Activated CD4-positive, alpha-beta T cell treated with anti-CD3 and anti-CD28 coated beads, Interleukin-2, amount 10 ng/mL, durations not matched to agents 24 days and 14 days (primary cell): ENCODE results near the gene JOSD1. TPM values are rescaled to one million over a fixed set of nuclear protein-coding genes. Genes with fewer than 3 reads are reported as not detected.

ENCODE experiments used
- DNase-seq: peaks from one replicate; pipeline ENCODE4 v3.0.0; 2022
- H3K27ac Mint-ChIP-seq: one replicate; pipeline ENCODE4 v1.8.0; 2022; ENCODE audit warnings: mild to moderate bottlenecking, mixed read lengths
- H3K27me3 Mint-ChIP-seq: one replicate; pipeline ENCODE4 v1.8.0; 2022; ENCODE audit warnings: mixed read lengths
- H3K36me3 Mint-ChIP-seq: one replicate; pipeline ENCODE4 v1.8.0; 2022; ENCODE audit warnings: low read depth, mild to moderate bottlenecking, mixed read lengths
- H3K4me1 Mint-ChIP-seq: one replicate; pipeline ENCODE4 v1.8.0; 2021; ENCODE audit warnings: mixed read lengths
- H3K4me3 Mint-ChIP-seq: one replicate; pipeline ENCODE4 v1.8.0; 2022; ENCODE audit warnings: mild to moderate bottlenecking, moderate library complexity, mixed read lengths
- H3K9me3 Mint-ChIP-seq: one replicate; pipeline ENCODE4 v1.8.0; 2021; ENCODE audit warnings: mixed read lengths
- intact Hi-C: fragments of 100-400 bp; cut with micrococcal nuclease; formaldehyde crosslinking; loops from one replicate; pipeline ENCODE4 v1.15.1; 2023
- total RNA-seq: library from RNA; stranded (reverse); gene quantifications from 2 replicates; pipeline ENCODE4 v1.2.3, GENCODE V29; 2022

Gene JOSD1
- total RNA-seq, 1 donor from 2014 or later, result 90.4 TPM

DNA sequence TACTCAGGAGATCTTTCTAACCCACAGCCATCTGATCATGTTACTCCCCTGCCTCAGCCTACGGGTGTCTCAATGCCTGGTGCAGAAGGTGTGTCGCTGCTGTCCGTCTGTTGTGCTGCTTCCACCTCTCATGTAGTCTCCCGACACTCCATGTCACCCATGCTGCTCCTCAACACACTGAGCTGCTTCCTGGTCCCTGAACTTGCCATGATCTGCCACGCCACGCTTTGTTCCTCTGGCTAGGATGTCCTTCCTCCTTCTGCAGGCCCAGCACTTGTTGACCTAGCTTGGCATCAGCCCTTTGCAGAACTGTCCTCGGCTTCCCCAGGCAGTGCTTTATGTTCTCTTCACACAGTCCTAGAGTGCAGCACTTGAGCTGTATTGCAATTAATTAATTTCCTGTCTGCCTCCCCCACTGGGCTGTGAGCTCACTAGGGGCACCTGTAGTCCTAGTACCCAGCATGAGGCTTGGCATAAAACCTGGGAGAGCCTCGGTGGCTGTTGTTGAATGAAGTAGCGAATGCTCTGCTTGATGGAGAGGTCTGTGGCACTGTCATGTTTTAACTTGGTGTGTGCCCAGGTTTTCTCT is 14.5 kb upstream of the JOSD1 start:
- Mint-ChIP-seq H3K36me3 (peaks cover 53% of the 10 kb centered on the region), H3K27ac (peak overlapping the region; percentile 46), H3K9me3 (no peaks in the 10 kb centered on the region), H3K4me3 (no peak overlapping the region), H3K4me1 (peaks cover 44% of the 10 kb centered on the region), H3K27me3 (no peaks in the 10 kb centered on the region)
- no peak for DNase-seq
- intact Hi-C loops, result no loop called here

DNA sequence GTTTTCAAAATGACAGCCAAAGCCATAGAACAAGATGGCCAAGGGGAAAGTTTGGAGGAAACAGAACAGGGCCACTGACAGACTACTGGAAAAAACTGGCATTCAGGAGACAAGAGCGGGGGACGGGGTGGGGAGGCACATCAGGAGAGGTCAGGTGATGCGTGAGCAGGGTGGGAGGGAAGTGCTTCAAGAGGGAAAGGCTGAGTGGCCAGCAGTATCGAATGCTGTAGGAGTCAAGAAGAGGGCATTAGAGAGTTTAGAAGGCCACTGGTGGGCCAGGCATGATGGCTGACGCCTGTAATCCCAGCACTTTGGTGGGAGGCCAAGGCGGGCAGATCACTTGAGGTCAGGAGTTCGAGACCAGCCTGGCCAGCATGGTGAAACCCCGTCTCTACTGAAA is 13.2 kb upstream of the JOSD1 start:
- no peak for DNase-seq
- H3K4me3 Mint-ChIP-seq, result no peak overlapping the region
- intact Hi-C loops, result no loop called here
- H3K9me3 Mint-ChIP-seq, result no peaks in the 10 kb centered on the region
- H3K27me3 Mint-ChIP-seq, result no peaks in the 10 kb centered on the region
- peak overlapping the region; percentile 39 for H3K27ac Mint-ChIP-seq
- H3K4me1 Mint-ChIP-seq, result peaks cover 52% of the 10 kb centered on the region
- peaks cover 59% of the 10 kb centered on the region for H3K36me3 Mint-ChIP-seq

DNA sequence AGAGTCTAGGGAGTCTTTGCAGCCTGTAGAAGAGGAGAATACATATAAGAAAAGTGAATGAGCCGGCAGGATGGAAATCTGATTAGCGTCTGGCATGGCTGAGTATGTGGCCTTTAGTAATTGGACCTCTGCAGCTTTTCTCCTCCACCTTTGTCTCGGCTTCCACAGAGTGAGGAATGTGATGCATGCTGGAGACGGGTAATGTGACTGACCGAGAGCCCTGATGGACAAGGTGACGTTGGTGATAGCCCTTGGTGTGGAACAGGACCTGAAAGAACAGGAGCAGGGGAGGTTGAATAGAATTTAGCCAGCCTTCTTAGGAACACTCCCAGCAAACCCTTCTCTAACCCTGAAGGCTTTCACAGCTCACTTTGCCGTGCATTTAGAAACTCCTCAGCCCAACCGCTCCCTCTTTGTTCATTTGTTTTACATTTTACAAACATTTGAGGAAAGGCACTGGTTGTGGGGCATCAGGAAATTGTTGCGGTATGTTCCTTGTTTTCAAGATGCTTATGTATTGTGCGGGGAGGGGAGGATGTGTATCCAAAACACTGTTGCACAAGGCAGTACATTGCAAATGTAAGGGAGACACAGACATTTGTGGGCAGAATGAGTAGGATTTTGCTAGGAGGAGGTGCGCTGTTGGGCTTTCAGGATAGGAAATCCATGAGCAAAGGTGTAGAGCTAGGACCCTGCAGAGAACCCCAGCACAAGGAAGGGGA is 11.9 kb upstream of the JOSD1 start:
- H3K27ac Mint-ChIP-seq, result peak overlapping the region; percentile 55
- H3K4me1 Mint-ChIP-seq, result peaks cover 62% of the 10 kb centered on the region
- H3K27me3 Mint-ChIP-seq, result no peaks in the 10 kb centered on the region
- DNase-seq, result no peak
- intact Hi-C loops, result no loop called here
- no peaks in the 10 kb centered on the region for H3K9me3 Mint-ChIP-seq
- H3K36me3 Mint-ChIP-seq, result peaks cover 59% of the 10 kb centered on the region
- H3K4me3 Mint-ChIP-seq, result no peak overlapping the region

- peaks cover 56% of the 10 kb centered on the region for H3K36me3 Mint-ChIP-seq
- no peak overlapping the region for H3K27ac Mint-ChIP-seq
- no peak for DNase-seq
- no peaks in the 10 kb centered on the region for H3K27me3 Mint-ChIP-seq
- H3K4me3 Mint-ChIP-seq, result no peak overlapping the region
- intact Hi-C loops, result no loop called here
- H3K9me3 Mint-ChIP-seq, result no peaks in the 10 kb centered on the region
- H3K4me1 Mint-ChIP-seq, result peaks cover 69% of the 10 kb centered on the region
Observed at GRCh38 chr22:38710866-38711265, 10.1 kb upstream of the JOSD1 start.

GRCh38 chr22:38710351-38710750 is 9.6 kb upstream of the JOSD1 start:
- peaks cover 3% of the 10 kb centered on the region for H3K27me3 Mint-ChIP-seq
- H3K36me3 Mint-ChIP-seq, result peaks cover 56% of the 10 kb centered on the region
- intact Hi-C loops, result no loop called here
- no peak overlapping the region for H3K27ac Mint-ChIP-seq
- H3K4me3 Mint-ChIP-seq, result no peak overlapping the region
- no peak for DNase-seq
- no peaks in the 10 kb centered on the region for H3K9me3 Mint-ChIP-seq
- H3K4me1 Mint-ChIP-seq, result peaks cover 71% of the 10 kb centered on the region

GRCh38 chr22:38709306-38709705 is 8.6 kb upstream of the JOSD1 start:
- H3K27me3 Mint-ChIP-seq, result peaks cover 3% of the 10 kb centered on the region
- peaks cover 72% of the 10 kb centered on the region for H3K4me1 Mint-ChIP-seq
- H3K27ac Mint-ChIP-seq, result no peak overlapping the region
- no peak for DNase-seq
- H3K4me3 Mint-ChIP-seq, result peak overlapping the region; percentile 42
- H3K36me3 Mint-ChIP-seq, result peaks cover 47% of the 10 kb centered on the region
- intact Hi-C loops, result loop anchor here (5.0 to 10.0 kb wide), 2 partner anchors 202 to 405 kb away; partner anchors contain the start of gene DDX17
- no peaks in the 10 kb centered on the region for H3K9me3 Mint-ChIP-seq

DNA sequence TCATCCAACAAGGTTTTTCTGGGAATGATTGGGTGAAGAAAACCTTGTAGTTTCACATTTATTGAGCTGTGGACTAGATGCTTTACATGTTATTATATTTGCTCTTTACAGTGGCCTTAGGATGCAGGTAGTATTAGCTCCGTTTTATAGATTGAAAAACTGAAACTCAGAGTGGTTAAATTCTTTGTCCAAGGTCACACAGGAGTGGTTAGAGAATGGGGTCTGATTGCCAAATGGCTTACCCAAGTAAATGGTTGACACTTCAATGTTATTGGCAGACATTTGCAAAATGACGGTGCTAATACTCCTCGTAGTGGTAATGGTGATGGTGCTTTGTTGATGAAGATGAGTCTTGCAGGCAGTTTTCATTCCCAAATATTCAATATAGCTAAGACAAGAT is 7.2 kb upstream of the JOSD1 start:
- peak overlapping the region; percentile 58 for H3K27ac Mint-ChIP-seq
- H3K36me3 Mint-ChIP-seq, result peaks cover 43% of the 10 kb centered on the region
- H3K9me3 Mint-ChIP-seq, result no peaks in the 10 kb centered on the region
- peaks cover 66% of the 10 kb centered on the region for H3K4me1 Mint-ChIP-seq
- H3K27me3 Mint-ChIP-seq, result peaks cover 3% of the 10 kb centered on the region
- intact Hi-C loops, result loop anchor here (5.0 to 10.0 kb wide), 2 partner anchors 201 to 407 kb away; partner anchors contain the start of gene DDX17
- H3K4me3 Mint-ChIP-seq, result peak overlapping the region; percentile 81
- DNase-seq, result no peak

DNA sequence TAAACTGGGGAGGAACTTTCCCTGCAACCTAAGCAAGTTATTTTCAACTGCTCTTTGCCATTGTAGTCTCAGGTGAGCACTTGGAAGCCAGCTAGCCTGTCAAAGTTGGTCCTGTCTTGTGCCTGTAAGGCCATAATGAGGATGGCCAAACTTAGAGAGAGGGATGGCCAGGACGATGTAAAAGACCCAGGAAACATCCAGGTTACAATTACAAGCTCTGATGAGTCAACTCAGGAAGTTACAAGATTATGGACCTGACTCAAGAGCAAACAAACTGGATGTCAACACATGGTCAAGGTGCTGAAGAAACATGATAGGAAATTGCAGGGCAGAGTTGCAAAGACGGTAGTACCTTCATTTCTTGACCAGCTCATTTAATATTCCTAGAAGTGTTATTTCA is 6.6 kb upstream of the JOSD1 start:
- H3K4me3 Mint-ChIP-seq, result peak overlapping the region; percentile 81
- peaks cover 3% of the 10 kb centered on the region for H3K27me3 Mint-ChIP-seq
- DNase-seq, result peak; percentile 63
- peak overlapping the region; percentile 91 for H3K27ac Mint-ChIP-seq
- no peaks in the 10 kb centered on the region for H3K9me3 Mint-ChIP-seq
- H3K36me3 Mint-ChIP-seq, result peaks cover 43% of the 10 kb centered on the region
- intact Hi-C loops, result loop anchor here (5.0 to 10.0 kb wide), 2 partner anchors 200 to 407 kb away; partner anchors contain the start of gene DDX17
- peaks cover 60% of the 10 kb centered on the region for H3K4me1 Mint-ChIP-seq

DNA sequence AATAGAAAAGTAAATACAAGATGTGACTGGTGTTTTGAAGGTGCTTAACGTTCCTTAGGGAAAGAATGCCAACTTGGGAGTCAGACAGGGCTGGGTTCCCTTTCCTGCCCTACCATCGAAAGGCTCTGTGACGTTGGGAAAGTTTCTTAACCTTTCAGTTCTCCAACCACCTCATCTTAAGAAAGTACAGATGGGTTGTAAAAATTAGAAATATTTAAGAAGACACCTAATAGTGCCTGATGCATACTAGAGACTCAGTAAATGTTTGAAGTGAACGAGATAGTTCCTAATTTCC is 6.1 kb upstream of the JOSD1 start:
- Mint-ChIP-seq H3K4me1 (peaks cover 55% of the 10 kb centered on the region), H3K4me3 (peak overlapping the region; percentile 81), H3K27ac (peak overlapping the region; percentile 91)

DNA sequence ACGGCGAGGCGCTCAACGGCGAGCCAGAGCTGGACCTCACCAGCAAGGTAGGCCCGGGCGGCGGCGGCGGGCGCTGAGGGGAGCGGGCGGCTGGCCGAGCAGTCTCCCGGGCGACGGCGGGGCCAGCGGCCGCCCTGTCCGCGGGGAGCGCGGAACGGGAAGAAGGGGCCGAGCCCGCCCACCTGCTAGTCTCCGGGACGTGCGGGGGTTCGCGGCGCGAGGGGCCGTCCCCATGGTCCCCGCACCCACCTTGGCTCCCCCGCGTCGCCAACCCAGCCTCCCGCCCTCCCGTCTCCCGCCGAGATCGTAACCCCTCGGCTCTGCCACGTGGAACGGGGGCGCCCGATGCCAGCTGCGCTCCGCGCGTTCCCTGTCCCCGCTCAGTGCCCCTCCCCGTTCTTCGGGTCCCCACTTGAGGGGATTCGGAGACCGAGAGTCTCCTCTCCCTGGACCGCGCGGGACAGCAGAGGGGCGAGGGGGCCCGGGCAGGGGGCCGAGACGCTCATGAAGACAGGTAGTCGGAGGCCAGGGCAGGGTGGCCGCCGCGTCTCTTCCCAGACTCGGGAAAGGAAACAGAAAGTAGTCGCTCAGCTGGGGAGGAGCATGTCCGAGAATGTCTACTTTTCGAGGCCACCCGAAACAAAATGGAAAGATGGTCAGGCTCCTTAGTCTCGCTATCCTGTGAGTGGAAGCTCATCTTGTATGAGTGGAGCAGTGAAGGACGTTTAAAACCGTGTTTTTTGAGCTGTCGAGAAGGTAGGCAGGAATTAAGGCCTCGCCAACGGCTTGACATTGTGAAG is 5.6 kb upstream of the JOSD1 start:
- Mint-ChIP-seq H3K36me3 (peaks cover 38% of the 10 kb centered on the region), H3K27me3 (peaks cover 3% of the 10 kb centered on the region), H3K4me3 (peak overlapping the region; percentile 81), H3K27ac (peak overlapping the region; percentile 91), H3K9me3 (no peaks in the 10 kb centered on the region), H3K4me1 (peaks cover 58% of the 10 kb centered on the region)
- peak; percentile 87 for DNase-seq
- intact Hi-C loops, result loop anchor here (5.0 to 10.0 kb wide), 2 partner anchors 199 to 408 kb away; partner anchors contain the start of gene DDX17

More for the DNA sequence above, 6.1 kb upstream of the JOSD1 start:
- peaks cover 38% of the 10 kb centered on the region for H3K36me3 Mint-ChIP-seq
- intact Hi-C loops, result loop anchor here (5.0 to 10.0 kb wide), 2 partner anchors 200 to 408 kb away; partner anchors contain the start of gene DDX17
- no peak for DNase-seq
- peaks cover 3% of the 10 kb centered on the region for H3K27me3 Mint-ChIP-seq
- no peaks in the 10 kb centered on the region for H3K9me3 Mint-ChIP-seq

- H3K27ac Mint-ChIP-seq, result peak within 1 kb of the TSS; percentile 98
- H3K36me3 Mint-ChIP-seq, result peaks cover 35% of the 10 kb centered on the region
- peak within 1 kb of the TSS; percentile 81 for H3K4me3 Mint-ChIP-seq
- no peaks in the 10 kb centered on the region for H3K9me3 Mint-ChIP-seq
- peaks cover 4% of the 10 kb centered on the region for H3K27me3 Mint-ChIP-seq
- peaks cover 54% of the 10 kb centered on the region for H3K4me1 Mint-ChIP-seq
- peak; percentile 99 for DNase-seq
- intact Hi-C loops, result loop anchor here (1.0 to 10.0 kb wide), 3 partner anchors 49 to 409 kb away; partner anchors contain the start of gene DDX17
Observed at GRCh38 chr22:38705235-38706100, 4.7 kb upstream of the JOSD1 start, which contains the start of gene GTPBP1. Gene GTPBP1, plus strand, starts transcription at chr22:38705944. Its CDS starts 12 bp downstream, at chr22:38705956.

GRCh38 chr22:38704654-38705234 is 4.0 kb upstream of the JOSD1 start:
- intact Hi-C loops, result loop anchor here (1.0 to 10.0 kb wide), 3 partner anchors 50 to 410 kb away; partner anchors contain the start of gene DDX17
- Mint-ChIP-seq H3K27ac (peak overlapping the region; percentile 98), H3K9me3 (no peaks in the 10 kb centered on the region), H3K4me3 (peak overlapping the region; percentile 81), H3K36me3 (peaks cover 35% of the 10 kb centered on the region), H3K27me3 (peaks cover 4% of the 10 kb centered on the region), H3K4me1 (peaks cover 53% of the 10 kb centered on the region)
- no peak for DNase-seq
